Esophagus muscularis mucosa (tissue), 4 donors: Measurements from ENCODE around the gene TMEM117. TPM values are rescaled to one million over a fixed set of nuclear protein-coding genes. Genes with fewer than 3 reads are reported as not detected.

Source experiments
- DNase-seq: peaks from one replicate; pipeline ENCODE4 v3.0.0-alpha.2; 2017; ENCODE audit errors: extremely low spot score
- H3K27ac ChIP-seq, 4 donors: fragments of 200-600 bp; sonication (generic); replicated peaks in 1 of 4; 1 replicate in 3 of 4; 2 replicates in 1 of 4; pipeline ENCODE4 v1.5.1; 2016 to 2019; ENCODE audit warnings: mild to moderate bottlenecking in 1 of 4
- H3K27me3 ChIP-seq, 4 donors: fragments of 200-600 bp; sonication (generic); one replicate each; pipeline versions ENCODE4 v1.5.1 to v1.6.0; 2016 to 2019
- H3K36me3 ChIP-seq, 4 donors: fragments of 200-600 bp; sonication (generic); one replicate each; pipeline ENCODE4 v1.5.1; 2016 to 2019
- H3K4me1 ChIP-seq, 4 donors: fragments of 200-600 bp; sonication (generic); one replicate each; pipeline ENCODE4 v1.5.1; 2016 to 2019
- H3K4me3 ChIP-seq, 4 donors: fragments of 200-600 bp; sonication (generic); 1 replicate in 2 of 4; 2 replicates in 2 of 4; pipeline ENCODE4 v1.5.1; 2016 to 2019; ENCODE audit warnings: mild to moderate bottlenecking in 4 of 4, moderate library complexity in 1 of 4
- H3K9me3 ChIP-seq, 4 donors: fragments of 200-600 bp; sonication (generic); 1 replicate in 3 of 4; 2 replicates in 1 of 4; pipeline ENCODE4 v1.5.1; 2016 to 2019
- EP300 ChIP-seq: sonication (generic); formaldehyde crosslinking; IDR thresholded peaks from one replicate; pipeline ENCODE4 v1.6.1; 2017; ENCODE audit warnings: antibody characterized with exemption
- POLR2A ChIP-seq: fragments of 450-650 bp; IDR thresholded peaks from one replicate; pipeline ENCODE4 v1.6.1; 2017; ENCODE audit warnings: antibody characterized with exemption, moderate library complexity, mild to moderate bottlenecking, low read depth
- POLR2AphosphoS5 ChIP-seq, 2 donors: sonication (generic); formaldehyde crosslinking; IDR thresholded peaks; one replicate each; pipeline ENCODE4 v1.6.1; 2017; ENCODE audit warnings: antibody characterized with exemption in 2 of 2
- WGBS: methylation state at CpG from one replicate; pipeline ENCODE4 v1.1.5; 2018; 5-methylcytosine and 5-hydroxymethylcytosine counted together
- intact Hi-C: fragments of 100-400 bp; cut with DNase I; formaldehyde crosslinking; loops from one replicate; pipeline ENCODE4 v1.15.1; 2023
- total RNA-seq, 4 donors: library from RNA; depleted of rRNA; stranded (reverse); fragments of >200 nt; gene quantifications; one replicate each; pipeline versions ENCODE4 v1.1.0 to v1.2.1, GENCODE V29; 2016
- TF ChIP-seq, protein P1 (sequence below), 3 experiments: fragments of 200-600 bp in 2 of 3; fragments of 450-650 bp in 1 of 3; sonication (generic) in 2 of 3; IDR thresholded peaks; one replicate each; pipeline ENCODE4 v1.5.1; 2017 to 2019; ENCODE audit warnings: antibody characterized with exemption in 3 of 3, mild to moderate bottlenecking in 2 of 3, moderate library complexity in 1 of 3

Gene TMEM117
- total RNA-seq, 4 donors from 2014 or later, result 11.2 to 18.7 (median 12.8) TPM

DNA sequence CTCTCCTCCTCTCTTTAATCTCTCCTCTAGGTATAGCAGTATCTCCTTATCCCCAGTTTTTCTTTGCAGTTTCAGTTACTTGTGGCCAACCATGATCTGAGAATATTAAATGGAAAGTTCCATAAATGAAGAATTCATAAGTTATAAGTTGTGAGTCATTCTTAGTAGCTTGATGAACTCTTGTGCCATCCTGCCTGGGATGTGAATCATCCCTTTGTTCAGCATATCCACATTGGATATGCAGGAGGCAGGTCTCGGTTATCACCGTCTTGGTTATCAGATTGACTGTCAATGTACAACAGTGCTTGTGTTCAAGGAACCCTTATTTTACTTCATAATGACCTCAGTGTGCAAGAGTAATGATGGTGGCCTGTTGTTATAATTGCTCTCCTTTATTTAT, 134.0 kb downstream of the TMEM117 start:
- Histone ChIP-seq H3K9me3 (no peaks in the 10 kb centered on the region), H3K4me1 (no peaks in the 10 kb centered on the region), H3K4me3 (no peak overlapping the region), H3K36me3 (no peaks in the 10 kb centered on the region), H3K27ac (no peak overlapping the region), H3K27me3 (no peaks in the 10 kb centered on the region)
- 84% methylated on average over 2 of the region's 2 CpGs for WGBS
- TF ChIP-seq, protein P1, sequence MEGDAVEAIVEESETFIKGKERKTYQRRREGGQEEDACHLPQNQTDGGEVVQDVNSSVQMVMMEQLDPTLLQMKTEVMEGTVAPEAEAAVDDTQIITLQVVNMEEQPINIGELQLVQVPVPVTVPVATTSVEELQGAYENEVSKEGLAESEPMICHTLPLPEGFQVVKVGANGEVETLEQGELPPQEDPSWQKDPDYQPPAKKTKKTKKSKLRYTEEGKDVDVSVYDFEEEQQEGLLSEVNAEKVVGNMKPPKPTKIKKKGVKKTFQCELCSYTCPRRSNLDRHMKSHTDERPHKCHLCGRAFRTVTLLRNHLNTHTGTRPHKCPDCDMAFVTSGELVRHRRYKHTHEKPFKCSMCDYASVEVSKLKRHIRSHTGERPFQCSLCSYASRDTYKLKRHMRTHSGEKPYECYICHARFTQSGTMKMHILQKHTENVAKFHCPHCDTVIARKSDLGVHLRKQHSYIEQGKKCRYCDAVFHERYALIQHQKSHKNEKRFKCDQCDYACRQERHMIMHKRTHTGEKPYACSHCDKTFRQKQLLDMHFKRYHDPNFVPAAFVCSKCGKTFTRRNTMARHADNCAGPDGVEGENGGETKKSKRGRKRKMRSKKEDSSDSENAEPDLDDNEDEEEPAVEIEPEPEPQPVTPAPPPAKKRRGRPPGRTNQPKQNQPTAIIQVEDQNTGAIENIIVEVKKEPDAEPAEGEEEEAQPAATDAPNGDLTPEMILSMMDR (IDR thresholded peaks at IDR 0.05), result no peak
- no peak for TF ChIP-seq POLR2A
- no peak for TF ChIP-seq POLR2AphosphoS5 (IDR thresholded peaks at IDR 0.05)
- TF ChIP-seq EP300, result no peak
- intact Hi-C loops, result no loop called here
- no peak for DNase-seq

DNA sequence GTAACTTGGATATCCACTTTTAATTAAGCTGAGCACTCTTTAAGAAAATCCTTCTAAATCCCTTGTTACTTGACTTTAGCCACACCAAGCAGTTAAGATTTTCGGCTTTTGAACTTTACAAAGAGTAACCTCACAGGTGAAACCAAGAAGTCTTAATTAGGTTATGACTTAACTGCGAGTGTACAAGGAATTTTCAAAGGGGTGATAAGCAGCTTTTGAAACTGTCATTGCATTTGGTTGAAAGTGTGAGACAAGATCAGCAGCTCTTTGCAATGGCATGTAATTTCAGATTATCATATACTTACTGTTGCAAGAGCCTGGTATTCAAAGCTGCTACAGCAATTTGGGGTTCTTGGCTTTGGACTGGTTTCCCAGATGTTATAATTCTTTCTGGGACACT, 137.5 kb downstream of the TMEM117 start:
- no peak for TF ChIP-seq EP300
- TF ChIP-seq POLR2A, result no peak
- TF ChIP-seq, protein P1 (IDR thresholded peaks at IDR 0.05), result no peak
- TF ChIP-seq POLR2AphosphoS5 (IDR thresholded peaks at IDR 0.05), result no peak
- no peak for DNase-seq
- WGBS, result 96% methylated on average over 2 of the region's 2 CpGs
- Histone ChIP-seq H3K27ac (no peak overlapping the region), H3K36me3 (no peaks in the 10 kb centered on the region), H3K4me3 (no peak overlapping the region), H3K27me3 (no peaks in the 10 kb centered on the region), H3K4me1 (no peaks in the 10 kb centered on the region), H3K9me3 (no peaks in the 10 kb centered on the region)
- intact Hi-C loops, result no loop called here

DNA sequence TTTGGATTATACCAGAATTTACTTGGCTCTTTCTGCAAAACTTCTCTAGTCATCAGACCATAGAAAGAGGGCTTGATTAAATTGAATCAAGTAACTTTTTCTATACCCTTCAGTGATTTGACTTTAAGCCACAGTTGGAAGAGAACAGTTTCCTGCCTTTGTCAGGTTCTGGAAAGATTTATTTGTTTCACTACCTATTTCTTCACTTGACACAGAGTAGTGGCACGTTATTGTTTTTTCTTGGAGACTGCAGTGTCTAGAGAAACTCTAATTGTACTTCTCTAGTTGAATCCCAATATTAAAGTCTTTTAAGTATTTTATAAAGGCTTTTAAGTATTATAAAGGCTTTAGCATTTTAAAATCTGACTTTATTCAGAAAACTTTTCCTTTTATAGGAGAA, 138.1 kb downstream of the TMEM117 start:
- no peaks in the 10 kb centered on the region for H3K36me3 ChIP-seq
- intact Hi-C loops, result no loop called here
- 41% methylated on average over 1 of the region's 1 CpG for WGBS
- no peak for DNase-seq
- H3K27me3 ChIP-seq, result no peaks in the 10 kb centered on the region
- TF ChIP-seq, protein P1 (IDR thresholded peaks at IDR 0.05), result no peak
- no peak for TF ChIP-seq POLR2A
- TF ChIP-seq EP300, result no peak
- no peak for TF ChIP-seq POLR2AphosphoS5 (IDR thresholded peaks at IDR 0.05)
- no peak overlapping the region for H3K4me3 ChIP-seq
- H3K4me1 ChIP-seq, result no peaks in the 10 kb centered on the region
- H3K27ac ChIP-seq, result no peak overlapping the region
- no peaks in the 10 kb centered on the region for H3K9me3 ChIP-seq

DNA sequence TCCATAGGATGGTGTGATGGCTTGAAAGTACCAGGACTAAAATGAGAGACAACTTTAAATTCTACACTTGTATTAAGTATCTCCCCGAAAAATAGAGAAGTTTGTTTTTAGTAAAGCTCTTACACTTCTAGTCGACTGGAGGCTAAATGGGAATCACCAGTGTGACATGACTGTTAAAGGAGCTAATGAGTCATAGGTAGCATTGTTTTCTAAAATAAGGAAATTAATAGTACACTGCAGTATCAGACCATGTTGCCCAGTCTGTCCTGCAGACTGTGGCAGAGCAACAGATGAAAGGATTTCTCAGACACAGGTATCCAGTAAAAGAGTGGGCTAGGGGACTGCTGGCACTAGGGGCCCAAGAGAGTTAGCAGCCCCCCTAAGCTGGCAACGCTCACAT, 140.1 kb downstream of the TMEM117 start:
- Histone ChIP-seq H3K4me1 (no peaks in the 10 kb centered on the region), H3K36me3 (no peaks in the 10 kb centered on the region), H3K4me3 (no peak overlapping the region), H3K27me3 (no peaks in the 10 kb centered on the region), H3K27ac (no peak overlapping the region), H3K9me3 (no peaks in the 10 kb centered on the region)
- intact Hi-C loops, result no loop called here
- no peak for TF ChIP-seq POLR2A
- TF ChIP-seq, protein P1 (IDR thresholded peaks at IDR 0.05), result no peak
- TF ChIP-seq EP300, result no peak
- TF ChIP-seq POLR2AphosphoS5 (IDR thresholded peaks at IDR 0.05), result no peak
- 93% methylated on average over 3 of the region's 3 CpGs for WGBS
- no peak for DNase-seq

DNA sequence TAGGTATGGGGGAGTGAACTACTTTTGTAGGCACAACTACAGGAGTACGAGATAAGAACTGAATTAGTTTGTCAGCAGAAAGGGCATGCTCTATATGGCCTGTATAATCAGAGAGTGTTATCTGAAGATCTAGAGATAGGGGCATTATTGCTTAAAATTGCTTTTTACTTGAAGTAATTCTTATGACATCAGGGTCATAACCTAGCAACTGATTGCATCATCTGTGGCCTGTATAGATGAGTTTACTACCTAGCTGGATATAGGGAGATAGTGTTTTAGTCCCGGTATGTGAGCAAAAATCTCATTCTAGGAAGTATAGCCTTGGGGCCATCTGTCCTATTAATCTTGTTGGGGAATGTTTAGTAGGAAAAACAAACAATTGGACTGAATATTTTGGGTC, 142.7 kb downstream of the TMEM117 start:
- WGBS, result 78% methylated on average over 2 of the region's 2 CpGs
- Histone ChIP-seq H3K27me3 (no peaks in the 10 kb centered on the region), H3K27ac (no peak overlapping the region), H3K4me1 (peaks cover 0 to 4% (median 0%) of the 10 kb centered on the region in 4 donors), H3K4me3 (no peak overlapping the region), H3K36me3 (no peaks in the 10 kb centered on the region), H3K9me3 (no peaks in the 10 kb centered on the region)
- intact Hi-C loops, result no loop called here
- TF ChIP-seq, protein P1 (IDR thresholded peaks at IDR 0.05), result no peak
- TF ChIP-seq POLR2A (no peak), EP300 (no peak), POLR2AphosphoS5 (IDR thresholded peaks at IDR 0.05) (no peak)
- no peak for DNase-seq
